Measurements from ENCODE around the gene NID1.
"Not testable (repeated sequence)": the region's sequence is repeated elsewhere in the genome, so short reads cannot be mapped to it uniquely, and the experiment has no call there.

Gene NID1

DNA sequence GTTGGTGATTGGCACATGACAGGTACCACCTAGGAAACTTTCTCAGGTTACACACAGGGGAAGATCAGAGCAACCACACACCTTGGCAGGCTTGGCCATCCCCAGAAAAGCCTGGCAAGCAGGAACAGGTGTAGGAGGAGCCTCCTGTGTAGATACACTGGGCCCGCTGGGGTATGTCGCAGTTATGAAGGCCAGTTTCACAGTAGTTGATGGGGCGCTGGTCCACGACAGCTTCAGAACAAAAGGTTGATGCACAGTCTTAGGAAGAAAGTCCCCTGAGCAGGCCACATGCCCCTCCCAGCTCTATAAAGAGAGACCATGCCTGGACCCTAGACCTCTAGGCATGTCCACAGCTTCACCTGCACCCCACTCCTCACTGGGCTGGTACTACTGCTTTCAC is 51.6 kb downstream of the NID1 start:
- TF ChIP-seq ZFX (IDR thresholded peaks at IDR 0.05): no peak
- TF ChIP-seq, protein P1, sequence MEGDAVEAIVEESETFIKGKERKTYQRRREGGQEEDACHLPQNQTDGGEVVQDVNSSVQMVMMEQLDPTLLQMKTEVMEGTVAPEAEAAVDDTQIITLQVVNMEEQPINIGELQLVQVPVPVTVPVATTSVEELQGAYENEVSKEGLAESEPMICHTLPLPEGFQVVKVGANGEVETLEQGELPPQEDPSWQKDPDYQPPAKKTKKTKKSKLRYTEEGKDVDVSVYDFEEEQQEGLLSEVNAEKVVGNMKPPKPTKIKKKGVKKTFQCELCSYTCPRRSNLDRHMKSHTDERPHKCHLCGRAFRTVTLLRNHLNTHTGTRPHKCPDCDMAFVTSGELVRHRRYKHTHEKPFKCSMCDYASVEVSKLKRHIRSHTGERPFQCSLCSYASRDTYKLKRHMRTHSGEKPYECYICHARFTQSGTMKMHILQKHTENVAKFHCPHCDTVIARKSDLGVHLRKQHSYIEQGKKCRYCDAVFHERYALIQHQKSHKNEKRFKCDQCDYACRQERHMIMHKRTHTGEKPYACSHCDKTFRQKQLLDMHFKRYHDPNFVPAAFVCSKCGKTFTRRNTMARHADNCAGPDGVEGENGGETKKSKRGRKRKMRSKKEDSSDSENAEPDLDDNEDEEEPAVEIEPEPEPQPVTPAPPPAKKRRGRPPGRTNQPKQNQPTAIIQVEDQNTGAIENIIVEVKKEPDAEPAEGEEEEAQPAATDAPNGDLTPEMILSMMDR (conservative IDR thresholded peaks at IDR 0.05): no peak
- no peak overlapping the region for H3K27ac ChIP-seq

DNA sequence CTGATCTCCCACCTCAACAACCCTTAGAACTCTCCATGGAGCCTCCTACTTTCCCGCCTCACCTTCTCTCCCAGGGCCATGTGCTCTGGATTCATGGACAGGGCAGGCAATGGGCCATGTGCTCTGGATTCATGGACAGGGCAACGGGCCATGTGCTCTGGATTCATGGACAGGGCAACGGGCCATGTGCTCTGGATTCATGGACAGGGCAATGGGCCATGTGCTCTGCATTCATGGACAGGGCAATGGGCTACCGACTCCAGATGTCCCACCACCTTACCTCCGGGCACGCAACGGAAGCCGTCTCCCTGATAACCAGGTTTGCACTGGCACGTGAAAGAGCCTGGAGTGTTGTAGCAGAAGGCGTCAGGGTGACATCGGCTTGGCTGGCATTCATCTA is 53.2 kb downstream of the NID1 start:
- TF ChIP-seq, protein P1 (conservative IDR thresholded peaks at IDR 0.05): no peak
- TF ChIP-seq ZFX (IDR thresholded peaks at IDR 0.05): no peak
- no peak overlapping the region for H3K27ac ChIP-seq

DNA sequence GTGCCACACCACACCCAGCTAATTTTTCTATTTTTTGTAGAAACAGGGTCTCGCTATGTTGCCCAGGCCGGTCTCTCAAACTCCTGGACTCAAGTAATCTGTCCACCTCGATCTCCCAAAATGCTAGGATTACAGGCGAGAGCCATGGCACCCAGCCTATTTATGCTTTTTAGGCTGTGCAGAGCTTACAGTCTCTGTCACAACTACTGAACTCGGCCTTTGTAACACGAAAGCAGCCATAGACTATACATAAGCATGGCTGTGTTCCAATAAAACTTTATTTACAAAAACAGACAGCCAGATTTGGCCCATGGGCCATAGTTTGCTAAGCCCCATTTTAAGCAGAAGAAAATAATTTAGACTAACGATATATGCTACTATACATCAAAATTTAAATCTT is 54.4 kb downstream of the NID1 start:
- TF ChIP-seq, protein P1 (conservative IDR thresholded peaks at IDR 0.05): no peak
- TF ChIP-seq ZFX (IDR thresholded peaks at IDR 0.05): no peak
- no peak overlapping the region for H3K27ac ChIP-seq

DNA sequence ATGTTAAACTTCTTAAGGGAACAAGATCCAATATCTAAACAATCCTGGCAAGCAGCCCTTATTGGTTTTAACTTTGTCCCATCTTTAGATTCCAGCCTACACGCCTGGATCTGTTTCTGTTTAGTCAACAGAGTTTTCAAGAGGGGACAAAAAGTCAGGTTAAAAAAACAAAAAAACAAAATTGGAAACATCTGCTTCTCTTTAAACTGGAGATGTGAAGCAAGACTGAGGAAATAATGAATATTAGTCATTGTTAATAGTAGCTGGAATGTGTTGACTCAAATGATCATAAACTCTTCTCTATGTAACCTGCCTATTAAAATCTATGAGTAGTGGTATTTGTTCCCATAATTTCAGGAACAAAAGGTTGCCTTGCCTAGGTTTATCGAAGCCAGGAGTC is 55.0 kb downstream of the NID1 start:
- H3K27ac ChIP-seq: no peak overlapping the region
- TF ChIP-seq, protein P1 (conservative IDR thresholded peaks at IDR 0.05): no peak
- no peak for TF ChIP-seq ZFX (IDR thresholded peaks at IDR 0.05)

DNA sequence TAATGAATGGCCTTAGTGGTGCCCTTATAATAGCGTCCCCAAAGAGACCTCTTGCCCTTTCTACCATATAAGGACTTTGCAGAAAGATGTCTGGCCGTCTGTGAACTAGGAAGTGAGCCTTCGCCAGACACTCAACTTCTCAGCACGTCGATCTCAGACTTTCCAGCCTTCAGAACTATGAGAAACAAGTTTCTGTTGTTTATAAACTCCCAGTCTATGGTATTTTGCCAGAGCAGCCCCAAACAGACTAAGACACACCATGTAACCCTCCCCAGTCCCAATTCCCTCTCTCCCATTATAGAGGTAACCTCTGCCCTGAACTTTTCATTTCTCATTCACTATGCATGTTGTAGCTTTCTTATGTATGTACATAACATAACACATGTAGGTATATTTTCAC is 55.7 kb downstream of the NID1 start:
- TF ChIP-seq, protein P1 (conservative IDR thresholded peaks at IDR 0.05): no peak
- no peak for TF ChIP-seq ZFX (IDR thresholded peaks at IDR 0.05)
- H3K27ac ChIP-seq: no peak overlapping the region

DNA sequence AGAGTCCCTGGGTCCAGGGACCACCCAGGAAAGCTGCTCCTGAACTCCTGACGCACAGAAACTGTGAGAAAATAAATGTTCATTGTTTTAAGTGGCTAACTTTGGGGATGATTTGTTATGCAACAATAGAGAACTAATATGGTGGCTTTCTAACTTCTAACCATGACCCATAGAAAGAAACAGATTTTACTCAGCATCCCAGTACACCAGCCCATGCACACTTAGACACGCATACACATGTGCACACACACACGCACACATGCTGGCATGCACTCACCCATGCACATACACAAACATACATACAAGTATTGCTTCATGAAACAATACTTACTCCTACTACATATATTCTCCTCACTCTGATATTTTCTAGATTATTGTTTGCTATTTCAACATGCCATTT is 57.1 kb downstream of the NID1 start:
- TF ChIP-seq, protein P1 (conservative IDR thresholded peaks at IDR 0.05): no peak
- no peak for TF ChIP-seq ZFX (IDR thresholded peaks at IDR 0.05)

DNA sequence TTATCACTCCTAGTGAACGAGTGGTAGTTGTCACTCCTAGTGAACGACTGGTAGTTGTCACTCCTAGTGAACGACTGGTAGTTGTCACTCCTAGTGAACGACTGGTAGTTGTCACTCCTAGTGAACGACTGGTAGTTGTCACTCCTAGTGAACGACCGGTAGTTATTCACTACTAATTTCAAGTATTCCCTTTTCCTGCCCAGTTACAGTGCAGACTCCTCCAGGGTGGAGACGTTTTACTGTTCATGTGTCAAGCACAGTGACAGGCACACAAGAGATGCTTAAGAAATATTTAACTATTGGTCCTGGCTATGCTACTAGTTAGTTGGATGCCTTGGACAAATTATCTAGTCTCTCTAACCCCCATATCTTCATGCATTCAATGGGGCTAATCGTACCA is 61.8 kb downstream of the NID1 start:
- H3K27ac ChIP-seq: not testable (repeated sequence)

More for the DNA sequence above, 57.1 kb downstream of the NID1 start:
- H3K27ac ChIP-seq: no peak overlapping the region

DNA sequence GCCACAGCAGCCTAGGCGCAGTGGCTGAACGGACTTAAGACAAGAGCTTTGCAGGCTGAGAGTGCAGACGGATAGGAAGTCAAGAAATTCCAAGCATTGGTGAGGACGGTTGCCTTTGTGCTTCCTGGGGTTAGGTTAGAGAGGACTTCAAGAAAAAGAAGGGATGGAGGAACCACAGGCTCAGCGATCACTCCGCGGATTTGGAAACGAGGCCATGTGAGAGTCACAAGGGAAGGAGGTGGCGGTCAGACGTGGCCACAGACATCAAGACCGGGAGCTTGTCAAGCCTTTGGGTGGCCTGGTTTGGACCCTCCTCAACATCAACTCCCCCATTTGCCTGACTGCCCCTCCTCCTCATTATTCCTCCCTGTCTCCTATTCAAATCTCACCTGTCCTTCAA is 62.3 kb downstream of the NID1 start:
- TF ChIP-seq, protein P1 (conservative IDR thresholded peaks at IDR 0.05): no peak
- no peak for TF ChIP-seq ZFX (IDR thresholded peaks at IDR 0.05)
- no peak overlapping the region for H3K27ac ChIP-seq

Measured in C4-2B (cell line).